Activated naive CD8-positive, alpha-beta T cell treated with anti-CD3 and anti-CD28 coated beads, Interleukin-2, amount 10 ng/mL, durations not matched to agents 7 days and 5 days (primary cell): Measurements from ENCODE around the gene HPDL. TPM values are rescaled to one million over a fixed set of nuclear protein-coding genes. Genes with fewer than 3 reads are reported as not detected.

Source experiments
- ATAC-seq: fragments of 150-1000 bp; cut with Tn5 transposase; one replicate; pipeline ENCODE4 v1.10.0; 2021; ENCODE audit warnings: low read depth, moderate library complexity
- POLR2A ChIA-PET: fragments of 350-600 bp; sonication (Branson Sonifier 250); formaldehyde crosslinking; loops from one replicate; lab custom pipeline; 2021; ENCODE audit warnings: antibody characterized with exemption; lab: Charles Lee
- DNase-seq: peaks from one replicate; pipeline ENCODE4 v3.0.0; 2021
- H3K27ac Mint-ChIP-seq: one replicate; pipeline ENCODE4 v1.8.0; 2022; ENCODE audit warnings: mild to moderate bottlenecking, mixed read lengths
- H3K27me3 Mint-ChIP-seq: one replicate; pipeline ENCODE4 v1.8.0; 2022; ENCODE audit warnings: mild to moderate bottlenecking, moderate library complexity, mixed read lengths
- H3K36me3 Mint-ChIP-seq: one replicate; pipeline ENCODE4 v1.8.0; 2021; ENCODE audit warnings: mild to moderate bottlenecking, mixed read lengths
- H3K4me1 Mint-ChIP-seq: one replicate; pipeline ENCODE4 v1.8.0; 2021; ENCODE audit warnings: mixed read lengths
- H3K4me3 Mint-ChIP-seq: one replicate; pipeline ENCODE4 v1.8.0; 2022; ENCODE audit warnings: mild to moderate bottlenecking, moderate library complexity, mixed read lengths
- H3K9me3 Mint-ChIP-seq: one replicate; pipeline ENCODE4 v1.8.0; 2021; ENCODE audit warnings: mixed read lengths
- total RNA-seq, 2 experiments: library from RNA; stranded (reverse); gene quantifications; one replicate each; pipeline ENCODE4 v1.2.3, GENCODE V29; 2021

The HPDL gene
- total RNA-seq, 2 experiments from 2014 or later: 8.4 to 10.3 TPM

DNA sequence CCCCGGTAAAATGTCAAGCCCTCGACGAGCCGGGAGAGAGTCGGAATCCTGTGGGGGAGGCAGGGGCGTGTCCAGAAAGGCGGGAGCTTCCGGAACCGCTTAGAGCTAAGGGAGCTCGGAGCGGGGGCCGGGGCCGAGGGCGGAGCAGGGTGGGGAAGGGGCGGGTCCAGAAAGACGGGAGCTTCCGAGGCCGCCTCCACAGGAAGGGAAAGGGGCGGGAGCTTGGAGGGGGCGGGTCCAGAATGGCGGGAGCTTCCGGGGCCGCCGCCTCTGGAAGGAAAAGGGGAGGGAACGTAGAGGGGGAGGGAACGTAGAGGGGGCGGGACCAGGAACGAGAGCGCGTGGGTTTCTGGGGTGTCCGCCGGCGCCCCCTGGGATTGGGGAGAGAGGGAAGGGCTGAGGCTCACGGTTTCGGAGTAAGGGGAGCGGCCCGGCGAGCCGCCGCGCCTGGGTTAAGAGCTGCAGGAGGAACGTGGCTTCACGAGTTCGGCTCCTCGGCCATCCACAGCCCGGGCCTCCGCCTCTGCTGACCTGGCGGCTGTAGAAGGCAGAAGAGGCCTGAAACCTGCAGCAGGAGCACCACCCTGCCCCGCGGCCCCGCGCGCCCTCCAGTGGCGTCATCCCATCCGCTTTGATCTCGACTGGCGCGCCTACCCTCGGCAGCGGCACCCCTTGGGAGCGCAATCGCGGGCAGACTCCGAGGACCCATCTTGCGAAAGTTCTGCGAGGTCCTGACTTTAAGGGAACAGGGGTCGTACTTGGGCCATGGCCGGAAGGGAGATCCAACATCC is 23.0 kb upstream of the HPDL start:
- POLR2A ChIA-PET: interaction anchor here (0.6 to 5.5 kb wide), 28 partner anchors 17 to 590 kb away, joined by 3 to 84 read pairs (median 4); partner anchors contain the start of genes CCDC163, EIF2B3, HECTD3 and HPDL
- DNase-seq (peak; percentile 96), ATAC-seq (peak; percentile 86)
- H3K9me3 Mint-ChIP-seq: no peaks in the 10 kb centered on the region
- no peaks in the 10 kb centered on the region for H3K27me3 Mint-ChIP-seq
- H3K36me3 Mint-ChIP-seq: no peaks in the 10 kb centered on the region
- peaks cover 28% of the 10 kb centered on the region for H3K4me1 Mint-ChIP-seq
- peak overlapping the region; percentile 96 for H3K27ac Mint-ChIP-seq
- peak overlapping the region; percentile 90 for H3K4me3 Mint-ChIP-seq

DNA sequence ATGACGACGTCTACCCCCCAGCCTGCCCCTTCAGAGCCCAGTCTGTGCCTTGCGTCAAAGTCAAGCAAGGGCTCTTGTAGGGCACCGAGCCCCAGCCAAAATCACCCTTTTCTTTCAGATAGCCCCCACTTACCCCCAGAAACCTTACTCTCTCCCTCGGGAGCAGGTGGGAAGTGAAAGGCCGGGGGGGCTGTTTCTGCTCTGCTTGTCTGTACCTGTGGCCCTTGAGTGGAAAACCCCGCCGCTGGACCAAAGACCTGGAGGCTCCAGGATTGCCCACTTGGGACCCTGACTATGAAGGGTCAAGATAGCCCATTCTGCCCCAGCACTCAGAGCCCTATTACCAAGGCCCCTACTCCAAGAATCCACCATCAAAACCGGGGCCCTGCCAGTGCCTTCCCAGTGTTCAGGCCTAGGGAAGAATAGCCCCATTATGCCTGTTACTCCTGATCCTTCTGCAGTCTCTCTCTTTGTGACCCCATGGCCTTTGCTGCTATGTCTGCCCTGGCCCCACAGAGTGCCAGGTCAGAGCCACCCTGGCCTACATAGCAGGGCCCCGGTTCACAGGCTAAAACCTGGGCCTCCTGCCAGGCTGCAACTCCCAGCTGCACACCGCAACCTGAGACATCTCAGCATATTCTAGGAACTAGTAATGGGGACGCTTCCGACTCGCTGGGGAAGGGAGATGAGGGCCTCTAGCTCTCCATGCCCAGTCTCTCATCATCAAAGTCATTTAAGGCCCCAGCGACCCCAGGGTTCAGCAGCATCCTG is 22.2 kb upstream of the HPDL start:
- POLR2A ChIA-PET: interaction anchor here (0.5 to 5.5 kb wide), 11 partner anchors 23 to 583 kb away, joined by 3 to 84 read pairs (median 9); partner anchors contain the start of genes EIF2B3, HECTD3, HPDL and MUTYH
- peak overlapping the region; percentile 90 for H3K4me3 Mint-ChIP-seq
- H3K9me3 Mint-ChIP-seq: no peaks in the 10 kb centered on the region
- H3K27me3 Mint-ChIP-seq: no peaks in the 10 kb centered on the region
- peaks cover 28% of the 10 kb centered on the region for H3K4me1 Mint-ChIP-seq
- peak overlapping the region; percentile 96 for H3K27ac Mint-ChIP-seq
- DNase-seq (peak; percentile 44), ATAC-seq (no peak)
- no peaks in the 10 kb centered on the region for H3K36me3 Mint-ChIP-seq

DNA sequence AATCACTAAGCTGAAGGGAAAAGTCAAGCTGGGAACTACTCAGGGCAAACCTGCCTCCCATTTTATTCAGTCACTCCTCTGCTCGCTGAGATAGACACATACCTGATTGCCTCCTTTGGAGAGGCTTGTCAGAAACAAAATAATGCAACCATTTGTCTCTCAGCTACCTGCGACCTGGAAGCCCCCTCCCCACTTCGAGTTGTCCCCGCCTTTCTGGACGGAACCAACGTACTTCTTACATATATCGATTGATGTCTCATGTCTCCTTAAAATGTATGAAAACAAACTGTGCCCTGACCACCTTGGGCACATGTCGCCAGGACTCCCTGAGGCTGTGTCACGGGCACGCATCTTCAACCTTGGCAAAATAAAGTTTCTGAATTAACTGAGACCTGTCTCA is 21.5 kb upstream of the HPDL start:
- POLR2A ChIA-PET: interaction anchor here (0.9 to 5.5 kb wide), 5 partner anchors 22 to 584 kb away, joined by 4 to 84 read pairs (median 11); partner anchors contain the start of genes HECTD3, HPDL, MUTYH and PRDX1
- no peaks in the 10 kb centered on the region for H3K9me3 Mint-ChIP-seq
- peak overlapping the region; percentile 69 for H3K27ac Mint-ChIP-seq
- DNase-seq: no peak
- peaks cover 28% of the 10 kb centered on the region for H3K4me1 Mint-ChIP-seq
- no peaks in the 10 kb centered on the region for H3K27me3 Mint-ChIP-seq
- no peaks in the 10 kb centered on the region for H3K36me3 Mint-ChIP-seq
- ATAC-seq: no peak
- H3K4me3 Mint-ChIP-seq: peak overlapping the region; percentile 90

DNA sequence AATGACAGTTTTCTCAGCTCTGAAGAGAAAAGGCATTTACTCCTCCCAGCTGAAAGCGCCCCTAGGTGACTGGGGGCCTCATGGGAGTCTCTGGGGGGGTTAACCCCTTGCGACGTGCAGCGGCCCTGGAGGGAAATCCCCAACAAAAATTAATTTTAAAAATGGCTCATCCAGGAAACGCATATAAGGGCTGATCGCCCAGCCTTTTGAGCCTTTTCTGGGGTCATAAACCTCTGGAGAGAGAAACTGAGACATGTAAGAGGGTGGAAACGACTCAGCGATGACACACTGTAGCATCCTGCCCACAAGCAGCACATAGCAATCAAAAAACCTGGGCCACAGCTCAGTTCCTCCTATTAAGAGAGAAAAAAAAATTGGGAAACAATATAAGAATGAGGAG is 20.4 kb upstream of the HPDL start:
- peak overlapping the region; percentile 3 for H3K4me3 Mint-ChIP-seq
- H3K4me1 Mint-ChIP-seq: peaks cover 25% of the 10 kb centered on the region
- H3K36me3 Mint-ChIP-seq: no peaks in the 10 kb centered on the region
- DNase-seq: no peak
- POLR2A ChIA-PET: interaction anchor here (0.9 to 5.5 kb wide), 5 partner anchors 20 to 585 kb away, joined by 4 to 84 read pairs (median 11); partner anchors contain the start of genes HECTD3, HPDL, MUTYH and TOE1
- H3K27ac Mint-ChIP-seq: peak overlapping the region; percentile 74
- H3K27me3 Mint-ChIP-seq: no peaks in the 10 kb centered on the region
- no peaks in the 10 kb centered on the region for H3K9me3 Mint-ChIP-seq
- ATAC-seq: no peak

DNA sequence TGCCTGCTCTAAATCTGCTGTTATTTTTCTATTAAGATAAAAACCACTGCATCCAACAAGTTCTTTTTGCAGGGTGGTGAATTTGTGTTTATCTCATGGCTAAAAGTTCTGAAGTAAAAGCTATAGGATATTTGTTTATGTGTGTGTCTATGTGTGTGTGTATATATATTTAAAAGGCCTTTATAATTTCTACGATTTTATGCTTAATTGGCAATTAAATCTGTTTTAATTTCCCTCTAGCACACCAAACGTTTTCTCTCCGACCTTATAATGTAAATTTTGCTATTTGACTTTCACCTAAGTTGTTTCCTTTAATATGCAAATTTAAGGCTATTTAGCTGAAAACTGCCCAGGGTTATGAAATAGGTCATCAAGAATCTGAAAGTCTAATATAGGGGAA is 19.8 kb upstream of the HPDL start:
- no peak overlapping the region for H3K4me3 Mint-ChIP-seq
- H3K27ac Mint-ChIP-seq: peak overlapping the region; percentile 74
- no peaks in the 10 kb centered on the region for H3K36me3 Mint-ChIP-seq
- peaks cover 25% of the 10 kb centered on the region for H3K4me1 Mint-ChIP-seq
- POLR2A ChIA-PET: interaction anchor here (0.9 to 5.5 kb wide), 3 partner anchors 19 to 585 kb away, joined by 4 to 70 read pairs (median 5); partner anchors contain the start of genes HPDL, MUTYH and TOE1
- ATAC-seq (no peak), DNase-seq (no peak)
- no peaks in the 10 kb centered on the region for H3K9me3 Mint-ChIP-seq
- no peaks in the 10 kb centered on the region for H3K27me3 Mint-ChIP-seq

DNA sequence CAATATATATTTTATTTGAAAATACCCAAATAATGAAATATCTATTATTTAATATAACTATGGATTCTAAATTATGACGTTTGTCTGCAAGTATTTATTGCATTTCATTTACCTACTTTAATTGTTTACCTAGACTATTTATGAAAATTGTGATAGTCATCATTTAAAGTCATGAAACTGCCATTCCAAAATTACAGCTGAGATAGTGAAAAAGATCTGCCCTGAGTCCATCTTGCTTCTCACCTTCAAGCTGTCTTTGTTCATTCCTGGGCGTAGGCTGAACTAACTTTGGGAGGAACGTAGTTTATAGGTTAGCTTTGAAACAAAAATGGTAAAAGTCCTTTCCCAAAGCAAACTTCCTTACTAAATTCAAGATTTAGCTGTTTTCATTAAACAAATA is 12.4 kb upstream of the HPDL start:
- POLR2A ChIA-PET: interaction anchor here (0.9 to 1.6 kb wide), 2 partner anchors 11 to 14 kb away, joined by 4 to 7 read pairs; no protein-coding TSS in a partner anchor
- ATAC-seq: no peak
- Mint-ChIP-seq H3K27me3 (peaks cover 3% of the 10 kb centered on the region), H3K4me3 (no peak overlapping the region), H3K36me3 (no peaks in the 10 kb centered on the region), H3K4me1 (no peaks in the 10 kb centered on the region), H3K27ac (no peak overlapping the region), H3K9me3 (no peaks in the 10 kb centered on the region)
- DNase-seq: no peak

DNA sequence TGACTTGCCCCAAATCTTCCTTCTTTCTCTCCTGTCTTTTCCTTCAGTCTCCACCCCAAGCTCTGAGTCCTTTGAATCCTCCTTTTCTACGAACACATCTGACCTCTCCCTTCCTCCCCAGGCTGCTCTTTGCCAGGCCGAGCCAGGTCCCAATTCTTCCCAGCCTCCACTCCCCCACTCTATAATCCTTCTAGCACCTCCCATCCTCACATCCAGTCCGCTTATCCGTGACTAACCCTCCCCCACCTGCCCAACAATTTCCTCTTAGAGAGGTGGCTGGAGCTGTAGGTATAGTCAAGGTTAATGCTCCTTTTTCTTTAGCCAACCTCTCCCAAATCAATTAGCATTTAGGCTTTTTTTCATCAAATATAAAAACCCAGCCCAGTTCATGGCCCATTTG is 9.5 kb upstream of the HPDL start:
- DNase-seq (no peak), ATAC-seq (no peak)
- no peaks in the 10 kb centered on the region for H3K9me3 Mint-ChIP-seq
- peaks cover 7% of the 10 kb centered on the region for H3K27me3 Mint-ChIP-seq
- no peak overlapping the region for H3K27ac Mint-ChIP-seq
- POLR2A ChIA-PET: no interaction called here
- H3K4me3 Mint-ChIP-seq: no peak overlapping the region
- no peaks in the 10 kb centered on the region for H3K36me3 Mint-ChIP-seq
- H3K4me1 Mint-ChIP-seq: no peaks in the 10 kb centered on the region

DNA sequence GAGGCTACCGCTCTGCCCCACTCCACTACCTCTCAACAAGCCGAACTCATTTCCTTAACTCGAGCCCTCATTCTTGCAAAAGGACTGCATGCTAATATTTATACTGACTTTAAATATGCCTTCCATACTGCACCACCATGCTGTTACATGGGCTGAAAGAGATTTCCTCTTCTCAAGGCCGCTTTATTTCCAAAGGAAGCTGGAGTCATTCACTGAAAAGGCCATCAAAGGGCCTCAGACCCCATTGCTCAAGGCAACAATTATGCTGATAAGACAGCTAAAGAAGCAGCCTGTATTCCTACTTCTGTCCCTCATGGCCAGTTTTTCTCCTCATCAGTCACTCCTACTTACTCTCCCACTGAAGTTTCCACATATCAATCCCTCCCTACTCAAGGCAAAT is 6.9 kb upstream of the HPDL start:
- no peak overlapping the region for H3K4me3 Mint-ChIP-seq
- no peaks in the 10 kb centered on the region for H3K9me3 Mint-ChIP-seq
- no peaks in the 10 kb centered on the region for H3K4me1 Mint-ChIP-seq
- no peaks in the 10 kb centered on the region for H3K36me3 Mint-ChIP-seq
- H3K27ac Mint-ChIP-seq: no peak overlapping the region
- DNase-seq (no peak), ATAC-seq (no peak)
- H3K27me3 Mint-ChIP-seq: peaks cover 8% of the 10 kb centered on the region
- POLR2A ChIA-PET: no interaction called here

DNA sequence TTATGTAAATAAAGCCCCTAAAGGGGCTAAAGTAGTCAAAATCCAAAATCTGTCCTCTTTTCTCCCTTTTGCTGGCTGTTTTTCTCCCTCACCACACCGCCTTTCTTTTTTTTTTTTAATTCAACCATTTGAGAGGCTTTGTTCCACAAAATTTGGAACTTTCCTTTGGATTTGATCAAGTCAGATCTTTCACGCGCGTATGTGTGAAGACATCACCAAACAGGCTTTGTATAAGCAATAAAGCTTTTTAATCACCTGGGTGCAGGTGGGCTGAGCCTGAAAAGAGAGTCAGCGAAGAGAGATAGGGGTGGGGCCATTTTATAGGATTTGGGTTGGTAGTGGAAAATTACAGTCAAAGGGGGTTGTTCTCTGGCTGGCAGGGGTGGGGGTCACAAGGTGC is 5.3 kb upstream of the HPDL start:
- no peak overlapping the region for H3K27ac Mint-ChIP-seq
- H3K4me3 Mint-ChIP-seq: no peak overlapping the region
- no peaks in the 10 kb centered on the region for H3K36me3 Mint-ChIP-seq
- POLR2A ChIA-PET: no interaction called here
- no peaks in the 10 kb centered on the region for H3K4me1 Mint-ChIP-seq
- H3K27me3 Mint-ChIP-seq: peaks cover 8% of the 10 kb centered on the region
- ATAC-seq (no peak), DNase-seq (no peak)
- no peaks in the 10 kb centered on the region for H3K9me3 Mint-ChIP-seq

DNA sequence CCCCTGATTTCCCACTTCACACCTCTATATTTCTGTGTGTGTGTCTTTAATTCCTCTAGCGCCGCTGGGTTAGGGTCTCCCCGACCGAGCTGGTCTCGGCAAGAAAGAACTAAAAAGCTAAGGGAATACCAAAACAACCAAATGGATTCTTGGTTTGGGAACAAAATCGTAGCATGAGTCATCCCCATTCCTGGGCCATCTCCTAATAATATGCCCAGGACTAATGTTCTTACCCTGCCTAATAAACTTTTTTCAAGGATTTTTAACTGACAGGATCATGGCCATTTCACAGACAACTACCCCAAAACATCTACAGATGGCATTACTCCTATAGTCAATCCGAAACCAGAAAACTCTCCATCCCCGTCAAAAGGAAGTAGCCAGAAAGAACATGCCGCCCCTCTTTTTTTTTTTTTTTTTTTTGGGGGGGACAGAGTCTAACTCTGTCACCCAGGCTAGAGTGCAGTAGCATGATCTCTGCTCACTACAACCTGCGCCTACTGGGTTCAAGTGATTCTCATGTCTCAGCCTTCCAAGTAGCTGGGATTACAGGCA is 4.1 kb upstream of the HPDL start:
- no peak overlapping the region for H3K27ac Mint-ChIP-seq
- H3K27me3 Mint-ChIP-seq: peaks cover 8% of the 10 kb centered on the region
- POLR2A ChIA-PET: interaction anchor here (0.7 to 1.6 kb wide), 2 partner anchors 17 to 311 kb away, joined by 4 to 8 read pairs; partner anchors contain the start of genes HECTD3, MUTYH and TOE1
- no peaks in the 10 kb centered on the region for H3K9me3 Mint-ChIP-seq
- H3K4me1 Mint-ChIP-seq: no peaks in the 10 kb centered on the region
- no peak for DNase-seq
- no peaks in the 10 kb centered on the region for H3K36me3 Mint-ChIP-seq
- no peak overlapping the region for H3K4me3 Mint-ChIP-seq
- no peak for ATAC-seq

DNA sequence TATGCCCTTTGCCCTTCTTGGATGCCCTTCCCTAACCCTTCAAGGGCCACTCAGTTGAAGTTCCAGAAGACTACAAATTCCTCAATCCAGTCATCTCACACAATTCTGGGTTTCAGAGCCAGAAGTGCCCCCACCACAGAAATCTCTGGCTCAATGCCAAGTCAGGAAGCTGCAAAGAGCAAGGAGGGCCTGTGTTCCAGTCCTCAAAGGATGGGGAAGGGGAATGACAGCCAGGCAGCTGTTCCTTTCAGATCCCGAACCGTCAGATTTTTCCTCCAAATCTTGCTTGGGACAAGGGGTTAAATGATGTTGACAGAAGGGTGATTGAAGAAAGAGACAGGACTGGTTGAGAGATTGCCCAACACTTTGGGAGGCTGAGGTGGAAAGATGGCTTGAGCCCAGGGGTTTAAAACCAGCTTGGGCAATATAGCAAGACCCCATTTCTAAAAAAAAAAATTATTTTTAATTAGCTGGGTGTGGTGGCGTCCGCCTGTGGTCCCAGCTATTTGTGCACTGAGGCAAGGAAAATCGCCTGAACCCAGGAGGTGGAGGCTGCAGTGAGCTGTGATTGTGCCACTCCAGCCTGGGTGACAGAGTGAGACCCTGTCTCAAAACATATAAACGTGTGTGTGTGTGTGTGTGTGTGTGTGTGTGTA is 716 bp upstream of the HPDL start:
- POLR2A ChIA-PET: interaction anchor here (0.6 to 5.1 kb wide), 13 partner anchors 9 to 604 kb away, joined by 3 to 94 read pairs (median 6); partner anchors contain the start of genes CCDC163, HECTD3, MMACHC and MUTYH
- Mint-ChIP-seq H3K4me1 (peaks cover 16% of the 10 kb centered on the region), H3K36me3 (peaks cover 7% of the 10 kb centered on the region)

More for the DNA sequence above, 716 bp upstream of the HPDL start:
- Mint-ChIP-seq H3K27ac (peak overlapping the region; percentile 81), H3K4me3 (peak overlapping the region; percentile 82), H3K9me3 (no peaks in the 10 kb centered on the region), H3K27me3 (peaks cover 8% of the 10 kb centered on the region)
- DNase-seq (no peak), ATAC-seq (no peak)
